ENCODE measurements around the gene FAM3B. TPM values are rescaled to one million over a fixed set of nuclear protein-coding genes. Genes with fewer than 3 reads are reported as not detected.

Gene FAM3B
- polyA plus RNA-seq, 1 donor from 2014 or later, result not detected

- H2AFZ ChIP-seq (ENCODE audit: low read depth, low read length), result no peak overlapping the region
- TF ChIP-seq, protein P1, sequence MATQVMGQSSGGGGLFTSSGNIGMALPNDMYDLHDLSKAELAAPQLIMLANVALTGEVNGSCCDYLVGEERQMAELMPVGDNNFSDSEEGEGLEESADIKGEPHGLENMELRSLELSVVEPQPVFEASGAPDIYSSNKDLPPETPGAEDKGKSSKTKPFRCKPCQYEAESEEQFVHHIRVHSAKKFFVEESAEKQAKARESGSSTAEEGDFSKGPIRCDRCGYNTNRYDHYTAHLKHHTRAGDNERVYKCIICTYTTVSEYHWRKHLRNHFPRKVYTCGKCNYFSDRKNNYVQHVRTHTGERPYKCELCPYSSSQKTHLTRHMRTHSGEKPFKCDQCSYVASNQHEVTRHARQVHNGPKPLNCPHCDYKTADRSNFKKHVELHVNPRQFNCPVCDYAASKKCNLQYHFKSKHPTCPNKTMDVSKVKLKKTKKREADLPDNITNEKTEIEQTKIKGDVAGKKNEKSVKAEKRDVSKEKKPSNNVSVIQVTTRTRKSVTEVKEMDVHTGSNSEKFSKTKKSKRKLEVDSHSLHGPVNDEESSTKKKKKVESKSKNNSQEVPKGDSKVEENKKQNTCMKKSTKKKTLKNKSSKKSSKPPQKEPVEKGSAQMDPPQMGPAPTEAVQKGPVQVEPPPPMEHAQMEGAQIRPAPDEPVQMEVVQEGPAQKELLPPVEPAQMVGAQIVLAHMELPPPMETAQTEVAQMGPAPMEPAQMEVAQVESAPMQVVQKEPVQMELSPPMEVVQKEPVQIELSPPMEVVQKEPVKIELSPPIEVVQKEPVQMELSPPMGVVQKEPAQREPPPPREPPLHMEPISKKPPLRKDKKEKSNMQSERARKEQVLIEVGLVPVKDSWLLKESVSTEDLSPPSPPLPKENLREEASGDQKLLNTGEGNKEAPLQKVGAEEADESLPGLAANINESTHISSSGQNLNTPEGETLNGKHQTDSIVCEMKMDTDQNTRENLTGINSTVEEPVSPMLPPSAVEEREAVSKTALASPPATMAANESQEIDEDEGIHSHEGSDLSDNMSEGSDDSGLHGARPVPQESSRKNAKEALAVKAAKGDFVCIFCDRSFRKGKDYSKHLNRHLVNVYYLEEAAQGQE (IDR thresholded peaks at IDR 0.05; ENCODE audit: borderline replicate concordance), result no peak
- H3K9me3 ChIP-seq (ENCODE audit: low read length), result no peaks in the 10 kb centered on the region
- no peak overlapping the region for H3K4me3 ChIP-seq (ENCODE audit: low read length)
- no peak overlapping the region for H3K27ac ChIP-seq (ENCODE audit: low read length)
- no peaks in the 10 kb centered on the region for H4K20me1 ChIP-seq (ENCODE audit: insufficient read depth)
- no peaks in the 10 kb centered on the region for H3K36me3 ChIP-seq (ENCODE audit: insufficient read depth, low read length)
- no peak overlapping the region for H3K9ac ChIP-seq (ENCODE audit: low read length)
- H3K4me2 ChIP-seq (ENCODE audit: low read length), result no peak overlapping the region
- no peaks in the 10 kb centered on the region for H3K79me2 ChIP-seq (replicated peaks; ENCODE audit: insufficient read depth, low read length)
- H3K9me2 ChIP-seq (ENCODE audit: insufficient read depth, low read length), result no peaks in the 10 kb centered on the region
- no peaks in the 10 kb centered on the region for H3K27me3 ChIP-seq (ENCODE audit: insufficient read depth, low read depth, low read length)
- H3F3A ChIP-seq (ENCODE audit: insufficient read depth, low read length, poor library complexity, severe bottlenecking), result no peaks in the 10 kb centered on the region
Measured at GRCh38 chr21:41365377-41366107, 48.9 kb downstream of the FAM3B start.

GRCh38 chr21:41366522-41367151 is 50.0 kb downstream of the FAM3B start:
- no peak for TF ChIP-seq SMC3 (conservative IDR thresholded peaks at IDR 0.05; ENCODE audit: poor library complexity)
- no peak for TF ChIP-seq EP300 (conservative IDR thresholded peaks at IDR 0.05; ENCODE audit: poor library complexity, severe bottlenecking)
- no peak for TF ChIP-seq POLR2AphosphoS5 (IDR thresholded peaks at IDR 0.05)
- no peak for TF ChIP-seq RAD21 (conservative IDR thresholded peaks at IDR 0.05)
- TF ChIP-seq TAF1 (IDR thresholded peaks at IDR 0.05; ENCODE audit: low read depth), result no peak
- TF ChIP-seq, protein P1 (IDR thresholded peaks at IDR 0.05; ENCODE audit: borderline replicate concordance), result no peak
- TF ChIP-seq EZH2 (IDR thresholded peaks at IDR 0.05; ENCODE audit: borderline replicate concordance, insufficient read depth, low read length, poor library complexity, severe bottlenecking), result no peak
- no peak for TF ChIP-seq MXI1 (conservative IDR thresholded peaks at IDR 0.05; ENCODE audit: poor library complexity, severe bottlenecking)
- TF ChIP-seq, protein P2, sequence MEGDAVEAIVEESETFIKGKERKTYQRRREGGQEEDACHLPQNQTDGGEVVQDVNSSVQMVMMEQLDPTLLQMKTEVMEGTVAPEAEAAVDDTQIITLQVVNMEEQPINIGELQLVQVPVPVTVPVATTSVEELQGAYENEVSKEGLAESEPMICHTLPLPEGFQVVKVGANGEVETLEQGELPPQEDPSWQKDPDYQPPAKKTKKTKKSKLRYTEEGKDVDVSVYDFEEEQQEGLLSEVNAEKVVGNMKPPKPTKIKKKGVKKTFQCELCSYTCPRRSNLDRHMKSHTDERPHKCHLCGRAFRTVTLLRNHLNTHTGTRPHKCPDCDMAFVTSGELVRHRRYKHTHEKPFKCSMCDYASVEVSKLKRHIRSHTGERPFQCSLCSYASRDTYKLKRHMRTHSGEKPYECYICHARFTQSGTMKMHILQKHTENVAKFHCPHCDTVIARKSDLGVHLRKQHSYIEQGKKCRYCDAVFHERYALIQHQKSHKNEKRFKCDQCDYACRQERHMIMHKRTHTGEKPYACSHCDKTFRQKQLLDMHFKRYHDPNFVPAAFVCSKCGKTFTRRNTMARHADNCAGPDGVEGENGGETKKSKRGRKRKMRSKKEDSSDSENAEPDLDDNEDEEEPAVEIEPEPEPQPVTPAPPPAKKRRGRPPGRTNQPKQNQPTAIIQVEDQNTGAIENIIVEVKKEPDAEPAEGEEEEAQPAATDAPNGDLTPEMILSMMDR (IDR thresholded peaks at IDR 0.05; ENCODE audit: poor library complexity, severe bottlenecking), result no peak
- Histone ChIP-seq H3K4me2 (ENCODE audit: low read length) (no peak overlapping the region), H3K79me2 (replicated peaks; ENCODE audit: insufficient read depth, low read length) (no peaks in the 10 kb centered on the region), H3K9me3 (ENCODE audit: low read length) (no peaks in the 10 kb centered on the region), H3K4me3 (ENCODE audit: low read length) (no peak overlapping the region), H3K27me3 (ENCODE audit: insufficient read depth, low read depth, low read length) (no peaks in the 10 kb centered on the region), H3F3A (ENCODE audit: insufficient read depth, low read length, poor library complexity, severe bottlenecking) (no peaks in the 10 kb centered on the region), H3K9me2 (ENCODE audit: insufficient read depth, low read length) (no peaks in the 10 kb centered on the region), H3K9ac (ENCODE audit: low read length) (no peak overlapping the region), H2AFZ (ENCODE audit: low read depth, low read length) (no peak overlapping the region), H3K36me3 (ENCODE audit: insufficient read depth, low read length) (no peaks in the 10 kb centered on the region), H3K27ac (ENCODE audit: low read length) (no peak overlapping the region), H4K20me1 (ENCODE audit: insufficient read depth) (no peaks in the 10 kb centered on the region)
